Suprapubic skin (tissue), 4 donors: ENCODE results near the gene IPO5. TPM values are rescaled to one million over a fixed set of nuclear protein-coding genes. Genes with fewer than 3 reads are reported as not detected.
"Not testable (repeated sequence)": the region's sequence is repeated elsewhere in the genome, so short reads cannot be mapped to it uniquely, and the experiment has no call there.

Source experiments
- DNase-seq, 2 donors: peaks; one replicate each; pipeline ENCODE4 v3.0.0-alpha.2; 2019; ENCODE audit warnings: low spot score in 2 of 2
- H3K27ac ChIP-seq: fragments of 200-600 bp; sonication (generic); one replicate; pipeline ENCODE4 v1.5.1; 2019
- H3K27me3 ChIP-seq: fragments of 200-600 bp; sonication (generic); one replicate; pipeline ENCODE4 v1.5.1; 2019
- H3K36me3 ChIP-seq: fragments of 200-600 bp; sonication (generic); one replicate; pipeline ENCODE4 v1.5.1; 2019
- H3K4me1 ChIP-seq: fragments of 200-600 bp; sonication (generic); one replicate; pipeline ENCODE4 v1.5.1; 2019
- H3K4me3 ChIP-seq: fragments of 200-600 bp; sonication (generic); one replicate; pipeline ENCODE4 v1.5.1; 2019; ENCODE audit warnings: mild to moderate bottlenecking
- H3K9me3 ChIP-seq: fragments of 200-600 bp; sonication (generic); one replicate; pipeline ENCODE4 v1.5.1; 2019
- EP300 ChIP-seq: sonication (generic); formaldehyde crosslinking; IDR thresholded peaks from one replicate; pipeline ENCODE4 v1.6.1; 2017; ENCODE audit warnings: antibody characterized with exemption
- POLR2A ChIP-seq, 2 donors: fragments of 450-650 bp; IDR thresholded peaks; one replicate each; pipeline ENCODE4 v1.6.1; 2017; ENCODE audit warnings: antibody characterized with exemption in 2 of 2, mild to moderate bottlenecking in 2 of 2, moderate library complexity in 2 of 2
- POLR2AphosphoS5 ChIP-seq, 3 donors: sonication (generic); formaldehyde crosslinking; IDR thresholded peaks; one replicate each; pipeline ENCODE4 v1.6.1; 2017; ENCODE audit warnings: antibody characterized with exemption in 3 of 3
- WGBS: methylation state at CpG from one replicate; pipeline ENCODE4 v1.1.5; 2018; 5-methylcytosine and 5-hydroxymethylcytosine counted together
- total RNA-seq, 4 donors: library from RNA; depleted of rRNA; stranded (reverse); fragments of >200 nt; gene quantifications; one replicate each; pipeline ENCODE4 v1.1.0, GENCODE V29; 2016
- TF ChIP-seq, protein P1 (sequence below), 2 donors: fragments of 200-600 bp in 1 of 2; fragments of 450-650 bp in 1 of 2; sonication (generic) in 1 of 2; IDR thresholded peaks; one replicate each; pipeline ENCODE4 v1.5.1; 2016 to 2019; ENCODE audit warnings: antibody characterized with exemption in 2 of 2, mild to moderate bottlenecking in 1 of 2, moderate library complexity in 1 of 2

IPO5 gene
- total RNA-seq, 4 donors from 2014 or later: 78.8 to 93.8 (median 82.4) TPM

DNA sequence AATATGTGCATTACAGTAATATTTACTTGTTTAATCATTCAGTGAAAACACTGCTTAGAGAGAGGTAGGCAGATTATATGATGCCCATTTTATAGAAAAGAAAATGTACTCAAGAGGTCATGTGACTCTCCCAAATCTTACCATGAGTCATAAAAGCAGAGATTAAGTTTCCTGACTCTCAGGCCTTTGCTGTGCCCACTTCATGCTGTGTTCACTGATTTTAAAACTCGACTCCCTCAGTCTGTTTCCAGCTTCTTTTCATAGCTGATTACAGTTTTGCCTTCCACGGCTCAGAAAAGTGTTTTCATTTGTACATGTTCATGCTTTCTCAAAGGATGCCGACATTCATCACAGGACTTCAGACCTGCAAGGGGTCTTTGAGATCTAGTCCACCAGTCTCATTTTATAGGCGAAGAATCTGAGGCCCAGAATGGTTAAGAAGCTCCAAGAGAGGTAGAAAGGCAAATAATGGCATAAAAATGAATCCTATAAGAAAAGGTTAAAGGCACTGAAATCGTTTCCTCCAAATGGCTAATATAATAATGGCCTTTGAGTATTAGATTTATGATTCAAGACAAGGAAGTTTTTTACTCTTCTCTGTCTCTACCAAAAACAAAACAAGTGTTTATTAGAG lies 9.0 kb upstream of the IPO5 start:
- Histone ChIP-seq H3K4me3 (no peak overlapping the region), H3K27ac (no peak overlapping the region), H3K36me3 (no peaks in the 10 kb centered on the region), H3K4me1 (no peaks in the 10 kb centered on the region), H3K9me3 (no peaks in the 10 kb centered on the region), H3K27me3 (no peaks in the 10 kb centered on the region)
- 74% methylated on average over 5 of the region's 5 CpGs for WGBS
- TF ChIP-seq POLR2AphosphoS5 (IDR thresholded peaks at IDR 0.05): no peak
- no peak for TF ChIP-seq EP300
- TF ChIP-seq, protein P1, sequence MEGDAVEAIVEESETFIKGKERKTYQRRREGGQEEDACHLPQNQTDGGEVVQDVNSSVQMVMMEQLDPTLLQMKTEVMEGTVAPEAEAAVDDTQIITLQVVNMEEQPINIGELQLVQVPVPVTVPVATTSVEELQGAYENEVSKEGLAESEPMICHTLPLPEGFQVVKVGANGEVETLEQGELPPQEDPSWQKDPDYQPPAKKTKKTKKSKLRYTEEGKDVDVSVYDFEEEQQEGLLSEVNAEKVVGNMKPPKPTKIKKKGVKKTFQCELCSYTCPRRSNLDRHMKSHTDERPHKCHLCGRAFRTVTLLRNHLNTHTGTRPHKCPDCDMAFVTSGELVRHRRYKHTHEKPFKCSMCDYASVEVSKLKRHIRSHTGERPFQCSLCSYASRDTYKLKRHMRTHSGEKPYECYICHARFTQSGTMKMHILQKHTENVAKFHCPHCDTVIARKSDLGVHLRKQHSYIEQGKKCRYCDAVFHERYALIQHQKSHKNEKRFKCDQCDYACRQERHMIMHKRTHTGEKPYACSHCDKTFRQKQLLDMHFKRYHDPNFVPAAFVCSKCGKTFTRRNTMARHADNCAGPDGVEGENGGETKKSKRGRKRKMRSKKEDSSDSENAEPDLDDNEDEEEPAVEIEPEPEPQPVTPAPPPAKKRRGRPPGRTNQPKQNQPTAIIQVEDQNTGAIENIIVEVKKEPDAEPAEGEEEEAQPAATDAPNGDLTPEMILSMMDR (IDR thresholded peaks at IDR 0.05): no peak
- TF ChIP-seq POLR2A (IDR thresholded peaks at IDR 0.05): no peak
- DNase-seq: no peak

DNA sequence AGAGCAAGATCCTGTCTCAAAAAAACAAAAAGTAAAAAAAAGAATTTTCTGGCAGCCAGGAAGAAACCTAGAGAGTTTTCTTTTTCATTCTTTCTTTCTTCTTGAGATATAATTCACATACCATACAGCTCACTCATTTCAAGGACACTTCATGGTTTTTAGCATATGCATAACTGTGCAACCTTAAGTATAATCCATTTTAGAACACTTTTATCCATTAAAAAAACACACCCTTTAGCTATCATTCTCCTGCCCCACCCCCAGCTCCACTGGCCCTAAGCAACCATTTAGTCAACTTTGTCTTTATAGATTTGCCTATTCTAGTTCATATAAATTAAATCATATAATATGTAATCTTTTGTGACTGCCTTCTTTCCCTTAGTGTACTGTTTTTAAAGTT lies 8.1 kb upstream of the IPO5 start:
- Histone ChIP-seq H3K9me3 (no peaks in the 10 kb centered on the region), H3K27ac (no peak overlapping the region), H3K36me3 (no peaks in the 10 kb centered on the region), H3K4me3 (no peak overlapping the region), H3K27me3 (no peaks in the 10 kb centered on the region), H3K4me1 (no peaks in the 10 kb centered on the region)
- no peak for DNase-seq
- TF ChIP-seq, protein P1 (IDR thresholded peaks at IDR 0.05): no peak
- TF ChIP-seq EP300 (no peak), POLR2AphosphoS5 (IDR thresholded peaks at IDR 0.05) (no peak), POLR2A (IDR thresholded peaks at IDR 0.05) (no peak)

DNA sequence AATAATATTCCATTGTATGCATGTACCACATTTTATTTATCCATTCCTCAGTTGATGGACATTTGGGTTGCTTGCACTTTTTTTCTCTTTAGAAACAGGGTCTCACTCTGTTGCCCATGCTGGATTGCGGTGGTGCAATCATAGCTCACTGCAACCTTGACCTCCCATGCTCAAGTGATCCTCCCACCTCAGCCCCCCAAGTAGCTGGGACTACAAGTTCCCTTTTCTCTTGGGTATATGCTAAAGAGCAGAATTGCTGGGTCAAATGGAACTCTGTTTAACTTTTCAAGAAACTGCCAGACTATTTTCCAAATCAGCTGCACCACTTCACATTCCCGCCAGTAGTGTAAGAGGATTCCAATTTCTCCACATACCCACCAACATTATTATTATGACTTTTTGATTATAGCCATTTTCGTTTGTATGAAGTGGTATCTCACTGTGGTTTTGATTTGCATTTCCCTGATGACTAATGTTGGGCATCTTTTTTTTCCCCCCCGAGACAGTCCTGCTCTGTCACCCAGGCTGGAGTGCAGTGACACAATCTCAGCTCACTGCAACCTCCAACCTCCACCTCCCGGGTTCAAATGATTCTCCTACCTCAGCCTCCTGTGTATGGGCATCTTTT lies 7.6 kb upstream of the IPO5 start:
- no peak for TF ChIP-seq POLR2A (IDR thresholded peaks at IDR 0.05)
- TF ChIP-seq POLR2AphosphoS5 (IDR thresholded peaks at IDR 0.05): no peak
- no peak for TF ChIP-seq EP300
- TF ChIP-seq, protein P1 (IDR thresholded peaks at IDR 0.05): no peak
- no peaks in the 10 kb centered on the region for H3K27me3 ChIP-seq
- H3K4me1 ChIP-seq: no peaks in the 10 kb centered on the region
- no peak overlapping the region for H3K4me3 ChIP-seq
- WGBS: 90% methylated on average over 5 of the region's 5 CpGs
- no peaks in the 10 kb centered on the region for H3K9me3 ChIP-seq
- H3K27ac ChIP-seq: no peak overlapping the region
- DNase-seq: no peak
- no peaks in the 10 kb centered on the region for H3K36me3 ChIP-seq

DNA sequence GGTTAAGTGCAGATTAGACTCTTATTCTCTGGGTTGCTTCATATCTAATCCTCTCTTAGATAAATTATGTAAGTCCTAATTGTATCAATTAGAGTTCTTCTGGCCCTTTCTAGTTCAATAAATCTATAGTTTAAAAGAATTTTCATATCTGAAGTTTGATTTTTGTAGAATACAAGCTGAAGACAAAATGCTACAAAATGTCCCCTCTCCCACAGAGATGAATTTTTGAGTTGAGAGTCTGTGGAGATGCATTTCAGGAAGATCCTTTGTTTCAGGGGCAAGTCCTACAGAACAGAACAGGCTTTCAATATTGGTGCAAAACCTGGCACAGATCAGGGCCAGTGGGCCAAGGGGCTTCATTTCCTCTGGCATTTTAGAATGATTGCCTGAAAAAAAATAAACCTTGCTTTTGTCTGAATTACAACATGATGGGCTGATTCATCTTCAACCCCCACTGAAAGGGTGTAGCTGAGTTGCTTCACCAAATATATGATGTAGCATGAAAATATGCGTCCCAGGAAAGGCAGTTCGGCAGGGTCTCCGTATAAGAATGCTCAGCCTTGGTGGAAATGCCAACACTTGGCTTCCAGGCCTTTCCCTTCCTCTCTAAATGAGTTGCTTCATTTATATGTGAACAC lies 6.4 kb upstream of the IPO5 start:
- DNase-seq: no peak
- TF ChIP-seq POLR2AphosphoS5 (IDR thresholded peaks at IDR 0.05): no peak
- no peak for TF ChIP-seq EP300
- no peak for TF ChIP-seq POLR2A (IDR thresholded peaks at IDR 0.05)
- TF ChIP-seq, protein P1 (IDR thresholded peaks at IDR 0.05): no peak
- Histone ChIP-seq H3K9me3 (no peaks in the 10 kb centered on the region), H3K27ac (no peak overlapping the region), H3K4me3 (no peak overlapping the region), H3K27me3 (no peaks in the 10 kb centered on the region), H3K4me1 (no peaks in the 10 kb centered on the region), H3K36me3 (no peaks in the 10 kb centered on the region)
- WGBS: 60% methylated on average over 3 of the region's 3 CpGs

DNA sequence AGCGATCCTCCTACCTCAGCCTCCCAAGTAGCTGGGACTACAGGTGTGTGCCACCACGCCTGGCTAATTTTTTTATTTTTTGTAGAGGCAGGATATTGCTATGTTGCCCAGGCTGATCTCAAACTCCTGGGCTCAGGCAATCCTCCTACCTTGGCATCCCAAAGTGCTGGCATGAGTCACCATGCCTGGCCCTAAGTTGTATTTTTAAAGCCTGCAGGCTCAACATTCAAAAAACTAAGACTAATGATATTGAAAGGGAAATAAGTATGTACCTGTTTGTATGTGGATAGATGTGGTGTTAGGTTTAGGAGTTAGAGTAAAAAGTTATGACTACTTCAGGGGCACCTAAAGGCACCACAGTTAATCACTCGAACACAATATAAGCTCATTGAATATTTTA lies 5.4 kb upstream of the IPO5 start:
- no peak for DNase-seq
- no peak overlapping the region for H3K27ac ChIP-seq
- no peaks in the 10 kb centered on the region for H3K36me3 ChIP-seq
- TF ChIP-seq POLR2A (IDR thresholded peaks at IDR 0.05): no peak
- TF ChIP-seq EP300: no peak
- no peak for TF ChIP-seq POLR2AphosphoS5 (IDR thresholded peaks at IDR 0.05)
- TF ChIP-seq, protein P1 (IDR thresholded peaks at IDR 0.05): no peak
- no peaks in the 10 kb centered on the region for H3K4me1 ChIP-seq
- 90% methylated on average over 3 of the region's 3 CpGs for WGBS
- H3K9me3 ChIP-seq: no peaks in the 10 kb centered on the region
- H3K27me3 ChIP-seq: no peaks in the 10 kb centered on the region
- H3K4me3 ChIP-seq: no peak overlapping the region

DNA sequence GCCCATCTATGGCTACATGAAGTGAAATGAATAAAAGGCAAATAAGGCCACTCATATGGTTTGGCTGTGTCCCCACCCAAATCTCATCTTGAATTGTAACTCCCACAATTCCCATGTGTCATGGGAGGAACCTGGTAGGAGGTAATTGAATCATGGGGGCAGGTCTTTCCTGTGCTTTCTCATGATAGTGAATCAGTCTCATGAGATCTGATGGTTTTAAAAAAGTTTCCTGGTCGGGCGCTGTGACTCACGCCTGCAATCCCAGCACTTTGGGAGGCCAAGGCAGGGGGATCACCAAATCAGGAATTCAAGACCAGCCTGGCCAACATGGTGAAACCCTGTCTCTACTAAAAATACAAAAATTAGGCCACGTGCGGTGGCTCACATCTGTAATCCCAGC lies 4.2 kb upstream of the IPO5 start:
- not testable (repeated sequence) for H3K4me1 ChIP-seq, H3K9me3 ChIP-seq, DNase-seq, H3K36me3 ChIP-seq, H3K27ac ChIP-seq, H3K4me3 ChIP-seq, H3K27me3 ChIP-seq
- 95% methylated on average over 3 of the region's 5 CpGs for WGBS
